ENCODE data around the gene TEX28.
"Not testable (repeated sequence)": the region's sequence is repeated elsewhere in the genome, so short reads cannot be mapped to it uniquely, and the experiment has no call there.

Gene TEX28

GRCh38 chrX:154310616-154311536 lies 16.0 kb upstream of the TEX28 start:
- DNase-seq (ENCODE audit: low spot score), result no peak

GRCh38 chrX:154309041-154309775 lies 14.3 kb upstream of the TEX28 start:
- DNase-seq (ENCODE audit: low spot score), result no peak

GRCh38 chrX:154308108-154308946 lies 13.4 kb upstream of the TEX28 start:
- peak; percentile 51 for DNase-seq (ENCODE audit: low spot score)

DNA sequence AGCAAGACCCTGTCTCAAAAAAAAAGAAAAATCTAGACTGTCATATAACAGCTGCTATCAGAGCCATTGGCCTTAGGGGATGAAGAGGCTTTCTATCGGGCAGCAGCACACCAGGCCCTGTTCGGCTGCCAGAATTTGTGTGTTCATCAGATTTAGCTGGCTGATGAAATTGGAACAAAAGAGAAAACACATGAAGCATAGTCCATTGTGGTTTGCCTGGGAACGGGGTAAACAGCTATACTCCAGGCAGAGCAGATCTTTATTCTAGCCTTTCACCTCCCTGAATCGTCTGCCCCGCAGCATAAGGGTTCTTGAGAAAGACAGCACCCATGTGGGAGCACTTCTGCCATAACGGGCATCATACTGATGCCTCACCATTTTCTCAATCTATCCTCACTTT lies 12.3 kb upstream of the TEX28 start:
- no peak for DNase-seq (ENCODE audit: low spot score)

GRCh38 chrX:154305541-154306205 lies 10.7 kb upstream of the TEX28 start:
- no peak for DNase-seq (ENCODE audit: low spot score)

DNA sequence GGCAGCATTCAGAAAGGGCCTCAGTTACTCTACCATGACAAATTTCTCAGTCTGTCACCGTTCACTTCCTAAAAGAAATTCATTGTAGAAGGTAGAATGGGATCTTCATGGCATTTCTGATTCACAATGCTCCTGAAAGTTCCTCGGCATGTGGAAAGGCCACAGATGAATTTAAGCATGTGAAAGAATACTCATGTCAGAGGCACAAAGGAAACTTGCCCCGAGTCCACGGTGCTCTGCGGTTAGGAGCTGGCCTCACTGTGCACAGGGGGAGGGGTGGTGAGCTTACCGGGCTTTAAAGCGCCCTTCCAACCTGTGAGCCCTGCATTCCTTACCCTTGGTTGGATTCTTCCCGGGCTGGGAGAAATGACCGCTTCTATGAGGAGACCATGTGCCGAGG lies 9.9 kb upstream of the TEX28 start:
- DNase-seq (ENCODE audit: low spot score), result no peak

DNA sequence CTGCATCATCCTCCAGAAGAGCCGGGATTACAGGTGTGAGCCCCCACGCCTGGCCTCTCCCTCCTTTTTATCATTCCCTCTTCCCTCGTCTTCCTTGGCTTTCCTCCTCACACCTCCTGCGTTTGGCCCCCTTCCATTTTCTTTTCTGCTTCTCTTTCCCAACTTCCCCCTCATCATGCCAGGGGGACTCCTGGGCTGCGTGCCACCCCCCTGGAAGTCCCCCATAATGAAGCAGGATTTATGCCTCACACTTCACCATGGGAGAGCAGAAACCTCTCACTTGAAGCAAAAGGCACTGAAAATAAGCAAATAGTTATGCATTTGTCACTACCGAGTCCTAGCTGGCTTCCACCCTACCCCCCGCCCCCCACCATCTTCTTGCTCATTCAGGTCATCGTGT lies 8.6 kb upstream of the TEX28 start:
- DNase-seq (ENCODE audit: low spot score), result no peak

- DNase-seq (ENCODE audit: low spot score), result not testable (repeated sequence)
Observed at GRCh38 chrX:154302998-154303397, 8.1 kb upstream of the TEX28 start.

DNA sequence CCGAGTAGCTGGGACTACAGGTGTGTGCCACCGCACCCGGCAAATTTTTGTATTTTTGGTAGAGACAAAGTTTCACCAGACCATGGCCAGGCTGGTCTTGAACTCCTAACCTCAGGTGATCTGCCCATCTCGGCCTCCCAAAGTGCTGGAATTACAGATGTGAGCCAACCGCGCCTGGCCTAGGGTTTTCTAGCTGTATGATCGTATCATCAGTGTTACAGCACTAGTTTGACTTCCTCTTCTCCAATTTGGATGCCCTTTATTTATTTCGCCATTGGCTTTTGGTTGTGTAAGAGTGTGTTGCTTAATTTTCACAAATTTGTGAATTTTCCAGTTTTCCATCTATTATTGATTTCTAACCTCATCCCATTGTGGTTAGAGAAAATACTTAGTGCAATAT lies 5.9 kb upstream of the TEX28 start:
- no peak for DNase-seq (ENCODE audit: low spot score)

GRCh38 chrX:154298312-154298711 lies 3.4 kb upstream of the TEX28 start:
- DNase-seq (ENCODE audit: low spot score), result no peak

GRCh38 chrX:154296731-154297130 lies 1.8 kb upstream of the TEX28 start:
- no peak for DNase-seq (ENCODE audit: low spot score)

GRCh38 chrX:154295664-154296310 lies 863 bp upstream of the TEX28 start, which contains the start of gene TKTL1:
Gene TKTL1, plus strand, starts transcription at chrX:154295795. Its CDS starts 65 bp downstream, at chrX:154295860.
- no peak for DNase-seq (ENCODE audit: low spot score)

- not testable (repeated sequence) for DNase-seq (ENCODE audit: low spot score)
Observed at GRCh38 chrX:154286406-154286805, 8.5 kb downstream of the TEX28 start.

DNA sequence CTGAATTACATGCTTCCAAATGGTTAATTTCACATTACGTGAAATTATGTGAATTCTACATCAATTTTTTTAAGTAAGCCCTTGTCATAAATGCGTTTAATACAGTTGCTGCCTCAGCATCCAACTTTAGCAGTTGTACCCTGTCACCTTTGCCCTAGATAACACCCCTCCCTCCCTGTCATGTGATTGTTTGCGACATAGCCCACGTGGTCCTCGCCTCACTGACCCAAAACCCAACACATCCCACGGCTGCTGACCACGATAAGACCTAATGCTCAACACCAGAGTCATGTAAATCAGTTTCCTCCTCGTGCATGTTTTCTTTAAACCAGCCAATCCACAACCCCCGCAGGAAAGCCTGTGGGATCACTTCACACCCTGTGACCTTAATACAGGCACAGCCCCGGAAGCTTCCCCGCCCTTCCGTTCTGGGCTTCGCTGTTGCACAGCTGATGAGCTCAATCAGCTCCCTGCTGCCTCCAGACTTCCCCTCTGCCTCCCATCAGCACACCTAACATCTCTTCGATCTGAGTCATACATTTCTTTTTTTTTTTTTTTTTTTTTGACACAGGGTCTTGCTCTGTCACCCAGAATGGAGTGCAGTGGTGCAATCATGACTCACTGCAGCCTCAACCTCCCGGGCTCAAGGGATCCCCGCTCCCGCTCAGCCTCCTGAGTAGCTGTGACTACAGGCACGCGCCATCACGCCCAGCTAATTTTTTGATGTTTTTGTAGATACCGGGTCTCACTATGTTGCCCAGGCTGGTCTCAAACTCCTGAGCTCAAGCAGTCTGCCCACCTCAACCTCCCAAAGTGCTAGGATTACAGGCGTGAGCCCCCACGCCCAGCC lies 10.2 kb downstream of the TEX28 start:
- not testable (repeated sequence) for DNase-seq (ENCODE audit: low spot score)

GRCh38 chrX:154269245-154269644 lies 25.7 kb downstream of the TEX28 start:
- not testable (repeated sequence) for DNase-seq (ENCODE audit: low spot score)

GRCh38 chrX:154263072-154263471 lies 31.9 kb downstream of the TEX28 start:
- not testable (repeated sequence) for DNase-seq (ENCODE audit: low spot score)

GRCh38 chrX:154258711-154259110 lies 36.2 kb downstream of the TEX28 start:
- not testable (repeated sequence) for DNase-seq (ENCODE audit: low spot score)

- not testable (repeated sequence) for DNase-seq (ENCODE audit: low spot score)
Observed at GRCh38 chrX:154257282-154257681, 37.6 kb downstream of the TEX28 start, which contains the start of gene OPN1MW3. Gene OPN1MW3, plus strand, starts transcription at chrX:154257582. Its CDS starts 38 bp downstream, at chrX:154257620.

DNA sequence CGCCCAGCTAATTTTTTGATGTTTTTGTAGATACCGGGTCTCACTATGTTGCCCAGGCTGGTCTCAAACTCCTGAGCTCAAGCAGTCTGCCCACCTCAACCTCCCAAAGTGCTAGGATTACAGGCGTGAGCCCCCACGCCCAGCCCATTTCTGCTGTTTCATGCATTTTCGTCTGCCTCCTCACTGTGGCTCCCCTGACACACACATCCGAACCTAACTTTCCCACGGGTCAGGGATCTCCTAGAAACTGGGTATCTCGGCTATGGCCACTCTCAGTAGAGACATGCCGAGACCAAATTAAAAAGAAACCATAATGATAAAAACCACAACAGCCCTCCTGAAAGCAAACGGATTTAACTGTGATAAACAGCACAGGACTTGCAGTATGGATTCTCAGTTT lies 46.8 kb downstream of the TEX28 start:
- not testable (repeated sequence) for DNase-seq (ENCODE audit: low spot score)

All from AG20443 (cell line).